Measurements from ENCODE around the gene NUP62CL.
"Not testable (repeated sequence)": the region's sequence is repeated elsewhere in the genome, so short reads cannot be mapped to it uniquely, and the experiment has no call there.

Gene NUP62CL

DNA sequence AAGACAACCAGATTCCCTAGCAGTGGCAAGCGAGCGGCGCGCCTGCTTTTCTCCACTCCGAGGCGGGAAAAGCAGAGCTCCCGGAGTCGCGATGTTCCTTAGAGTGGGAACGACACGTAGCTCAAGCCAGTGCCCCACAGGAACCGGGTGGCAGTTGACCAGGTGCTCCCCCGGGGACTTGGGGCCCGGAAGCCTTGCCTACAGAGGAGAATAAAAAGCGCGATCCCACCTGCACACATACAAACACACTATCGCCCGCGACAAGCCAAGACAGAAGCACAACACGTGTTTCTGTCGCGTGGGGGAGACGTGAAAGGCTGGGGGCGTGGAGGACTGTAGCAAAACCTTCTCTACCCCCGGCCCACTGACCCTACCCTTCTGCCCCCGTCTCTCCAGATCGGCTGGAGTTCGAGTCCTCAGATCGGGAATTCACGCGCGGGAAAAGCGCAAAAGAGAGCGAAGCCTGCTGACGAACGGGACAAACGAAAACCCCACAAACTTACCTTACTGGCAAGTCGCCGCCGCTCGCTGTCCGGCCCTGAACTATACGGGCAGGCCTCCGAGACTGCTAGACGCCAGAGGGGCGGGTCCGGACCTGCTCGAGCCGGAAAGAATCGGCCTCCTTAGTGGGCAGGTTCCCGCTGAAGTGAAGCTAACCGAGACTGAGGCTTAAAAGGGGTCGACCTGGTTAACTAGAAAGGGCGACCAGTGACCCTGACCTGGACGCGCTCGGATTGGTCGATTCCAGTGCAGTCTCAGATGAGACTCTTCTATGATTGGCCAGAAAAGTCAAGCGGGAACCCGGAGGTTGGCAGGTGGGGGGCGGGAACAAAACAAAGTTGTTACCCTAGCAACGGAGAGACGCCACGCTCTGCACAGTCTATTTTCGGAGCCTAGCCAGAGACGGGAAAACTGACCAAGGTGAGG, at the start of gene NUP62CL, which contains the start of gene DNAAF6:
Gene NUP62CL (minus strand): TSS at position 664 of the 927 bp plus-strand sequence. CDS start 31,287 bp downstream, outside the sequence.
Gene DNAAF6 (plus strand): TSS at position 842 of the 927 bp plus-strand sequence. CDS start 6,265 bp downstream, outside the sequence.
- Mint-ChIP-seq H3K4me1 (no peaks in the 10 kb centered on the region), H3K27ac (peak within 1 kb of the TSS; percentile 65), H3K36me3 (no peaks in the 10 kb centered on the region), H3K4me3 (peak within 1 kb of the TSS; percentile 78), H3K9me3 (no peaks in the 10 kb centered on the region), H3K27me3 (no peaks in the 10 kb centered on the region)
- peak; percentile 92 for ATAC-seq

GRCh38 chrX:107228486-107228819, 22.2 kb upstream of the NUP62CL start:
- no peaks in the 10 kb centered on the region for H3K27me3 Mint-ChIP-seq

DNA sequence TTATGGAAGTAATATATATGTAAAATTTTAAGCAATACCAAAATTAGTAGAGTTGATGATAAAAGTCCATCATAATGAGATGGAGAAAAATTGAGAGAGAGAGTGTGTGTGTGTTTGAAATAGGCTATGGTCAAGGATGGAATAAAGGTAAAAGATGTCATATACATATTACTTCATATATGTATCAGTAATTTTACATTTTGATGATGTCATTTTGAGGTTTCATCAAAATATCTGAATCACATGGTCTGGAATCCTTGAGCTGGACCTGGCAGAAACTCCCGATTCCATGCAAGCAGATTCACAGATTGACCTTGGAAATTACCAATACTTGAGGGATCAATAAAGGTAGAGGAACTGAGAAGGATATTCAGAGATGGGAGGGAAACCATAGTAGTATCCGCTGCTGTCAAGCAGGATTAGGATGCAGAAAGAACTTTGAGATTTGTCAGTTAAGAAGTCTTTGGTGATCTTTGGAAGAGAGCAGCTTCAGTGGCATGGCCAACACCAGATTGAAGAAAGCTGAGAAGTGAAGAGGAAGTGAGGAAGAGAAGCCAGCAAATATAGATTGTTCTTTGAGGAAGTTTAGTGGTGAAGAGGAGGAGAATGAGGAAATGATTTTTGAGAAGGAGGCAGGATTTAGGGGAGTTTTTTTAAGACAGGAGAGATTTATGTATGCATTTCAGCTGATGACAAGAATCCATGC, 21.7 kb upstream of the NUP62CL start:
- Mint-ChIP-seq H3K36me3 (no peaks in the 10 kb centered on the region), H3K27me3 (no peaks in the 10 kb centered on the region), H3K9me3 (no peaks in the 10 kb centered on the region), H3K4me3 (no peak overlapping the region), H3K4me1 (peaks cover 7% of the 10 kb centered on the region), H3K27ac (no peak overlapping the region)
- no peak for ATAC-seq

More at GRCh38 chrX:107228486-107228819, 22.2 kb upstream of the NUP62CL start:
- Mint-ChIP-seq H3K4me3 (no peak overlapping the region), H3K9me3 (no peaks in the 10 kb centered on the region), H3K4me1 (peaks cover 7% of the 10 kb centered on the region), H3K36me3 (no peaks in the 10 kb centered on the region), H3K27ac (no peak overlapping the region)
- ATAC-seq = no peak

DNA sequence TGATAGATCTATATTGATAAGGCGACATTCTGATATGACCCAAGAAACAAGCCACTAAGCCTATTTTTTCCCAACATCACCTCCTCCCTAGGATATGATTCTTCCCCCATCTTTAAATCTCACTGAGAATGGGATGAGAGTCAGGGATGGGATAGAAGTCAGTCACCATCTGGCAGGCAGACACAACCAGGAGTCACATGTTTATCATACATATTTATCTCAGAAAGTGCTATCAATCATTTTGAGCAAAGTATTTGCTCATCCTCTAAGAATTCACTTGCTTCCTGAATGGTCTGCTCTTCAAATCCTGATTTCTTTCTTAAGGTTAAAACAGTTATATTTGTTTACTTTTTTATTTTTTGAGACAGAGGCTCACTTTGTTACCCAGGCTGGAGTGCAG, 20.5 kb upstream of the NUP62CL start:
- Mint-ChIP-seq H3K27ac (no peak overlapping the region), H3K36me3 (no peaks in the 10 kb centered on the region), H3K4me3 (no peak overlapping the region), H3K27me3 (no peaks in the 10 kb centered on the region), H3K9me3 (no peaks in the 10 kb centered on the region), H3K4me1 (peaks cover 7% of the 10 kb centered on the region)
- no peak for ATAC-seq

GRCh38 chrX:107213477-107213876, 7.2 kb upstream of the NUP62CL start:
- no peaks in the 10 kb centered on the region for H3K36me3 Mint-ChIP-seq

GRCh38 chrX:107207943-107208342, 1.7 kb upstream of the NUP62CL start:
- H3K4me1 Mint-ChIP-seq = no peaks in the 10 kb centered on the region
- H3K27ac Mint-ChIP-seq = no peak overlapping the region
- no peaks in the 10 kb centered on the region for H3K27me3 Mint-ChIP-seq
- H3K36me3 Mint-ChIP-seq = no peaks in the 10 kb centered on the region
- ATAC-seq = no peak
- no peak overlapping the region for H3K4me3 Mint-ChIP-seq
- H3K9me3 Mint-ChIP-seq = no peaks in the 10 kb centered on the region

More at GRCh38 chrX:107213477-107213876, 7.2 kb upstream of the NUP62CL start:
- no peak for ATAC-seq
- H3K4me3 Mint-ChIP-seq = no peak overlapping the region
- no peaks in the 10 kb centered on the region for H3K4me1 Mint-ChIP-seq
- no peaks in the 10 kb centered on the region for H3K27me3 Mint-ChIP-seq
- no peaks in the 10 kb centered on the region for H3K9me3 Mint-ChIP-seq
- no peak overlapping the region for H3K27ac Mint-ChIP-seq

DNA sequence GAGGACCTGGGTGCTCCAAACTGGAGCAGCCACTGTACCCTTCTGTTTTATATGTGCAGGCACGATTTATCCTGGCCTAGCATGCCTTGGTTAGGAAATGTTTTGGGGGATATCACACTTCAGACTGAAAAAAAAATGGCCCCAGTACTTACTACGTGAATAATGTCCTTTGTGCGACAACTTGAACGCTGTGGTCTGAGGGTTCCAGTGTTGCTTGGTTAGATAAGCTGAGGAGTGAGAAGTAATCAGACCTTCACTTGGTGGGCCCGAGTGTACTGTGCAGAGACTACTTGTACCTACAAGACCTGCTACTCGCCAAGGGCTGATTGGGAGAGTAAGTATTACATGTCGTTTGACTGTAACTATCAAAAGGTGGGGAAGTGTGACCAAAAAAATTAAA, 856 bp upstream of the NUP62CL start:
- H3K27ac Mint-ChIP-seq = no peak overlapping the region
- no peaks in the 10 kb centered on the region for H3K9me3 Mint-ChIP-seq
- H3K4me3 Mint-ChIP-seq = no peak overlapping the region
- no peaks in the 10 kb centered on the region for H3K4me1 Mint-ChIP-seq
- no peak for ATAC-seq
- H3K27me3 Mint-ChIP-seq = no peaks in the 10 kb centered on the region
- no peaks in the 10 kb centered on the region for H3K36me3 Mint-ChIP-seq

GRCh38 chrX:107206697-107207065, 448 bp upstream of the NUP62CL start:
- no peak overlapping the region for H3K27ac Mint-ChIP-seq
- no peak for ATAC-seq
- no peaks in the 10 kb centered on the region for H3K27me3 Mint-ChIP-seq
- no peaks in the 10 kb centered on the region for H3K4me1 Mint-ChIP-seq
- no peaks in the 10 kb centered on the region for H3K9me3 Mint-ChIP-seq
- H3K4me3 Mint-ChIP-seq = peak overlapping the region; percentile 78
- no peaks in the 10 kb centered on the region for H3K36me3 Mint-ChIP-seq

GRCh38 chrX:107204068-107204605, 2.1 kb downstream of the NUP62CL start:
- no peak for ATAC-seq
- no peaks in the 10 kb centered on the region for H3K4me1 Mint-ChIP-seq
- no peaks in the 10 kb centered on the region for H3K27me3 Mint-ChIP-seq
- no peak overlapping the region for H3K4me3 Mint-ChIP-seq
- H3K36me3 Mint-ChIP-seq = no peaks in the 10 kb centered on the region
- no peaks in the 10 kb centered on the region for H3K9me3 Mint-ChIP-seq
- H3K27ac Mint-ChIP-seq = no peak overlapping the region

DNA sequence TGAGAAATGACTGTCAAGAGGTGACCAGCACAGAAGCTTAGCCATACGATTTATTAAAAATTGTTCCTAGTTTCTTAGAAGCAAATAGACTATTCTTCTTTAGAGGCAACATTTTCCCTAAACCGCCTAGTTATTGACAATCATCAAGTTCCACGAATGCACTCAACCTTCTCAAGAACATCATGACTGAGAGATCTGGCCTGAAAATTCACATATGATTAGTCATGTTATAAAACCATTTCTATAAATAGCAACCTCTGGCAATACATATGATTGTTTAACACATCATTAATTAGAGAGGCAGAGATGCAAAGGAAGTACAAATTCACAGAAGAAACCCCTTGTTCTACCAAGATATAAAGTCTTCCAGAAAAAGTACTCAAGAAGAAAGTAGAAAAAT, 6.7 kb downstream of the NUP62CL start:
- no peak for ATAC-seq
- Mint-ChIP-seq H3K27me3 (no peaks in the 10 kb centered on the region), H3K36me3 (no peaks in the 10 kb centered on the region)

DNA sequence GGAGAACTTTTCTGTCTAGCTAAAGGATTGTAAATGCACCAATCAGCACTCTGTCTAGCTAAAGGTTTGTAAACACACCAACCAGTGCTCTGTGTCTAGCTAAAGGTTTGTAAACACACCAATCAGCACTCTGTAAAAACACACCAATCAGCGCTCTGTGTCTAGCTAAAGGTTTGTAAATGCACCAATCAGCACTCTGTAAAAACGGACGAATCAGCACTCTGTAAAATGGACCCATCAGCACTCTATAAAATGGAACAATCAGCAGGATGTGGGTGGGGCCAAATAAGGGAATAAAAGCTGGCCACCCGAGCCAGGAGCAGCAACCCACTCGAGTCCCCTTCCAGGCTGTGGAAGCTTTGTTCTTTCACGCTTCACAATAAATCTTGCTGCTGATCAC, 8.2 kb downstream of the NUP62CL start:
- not testable (repeated sequence) for H3K4me1 Mint-ChIP-seq, H3K4me3 Mint-ChIP-seq, H3K9me3 Mint-ChIP-seq, ATAC-seq, H3K27me3 Mint-ChIP-seq, H3K27ac Mint-ChIP-seq, H3K36me3 Mint-ChIP-seq

More for the DNA sequence above, 6.7 kb downstream of the NUP62CL start:
- Mint-ChIP-seq H3K4me1 (no peaks in the 10 kb centered on the region), H3K27ac (no peak overlapping the region), H3K4me3 (no peak overlapping the region), H3K9me3 (no peaks in the 10 kb centered on the region)

DNA sequence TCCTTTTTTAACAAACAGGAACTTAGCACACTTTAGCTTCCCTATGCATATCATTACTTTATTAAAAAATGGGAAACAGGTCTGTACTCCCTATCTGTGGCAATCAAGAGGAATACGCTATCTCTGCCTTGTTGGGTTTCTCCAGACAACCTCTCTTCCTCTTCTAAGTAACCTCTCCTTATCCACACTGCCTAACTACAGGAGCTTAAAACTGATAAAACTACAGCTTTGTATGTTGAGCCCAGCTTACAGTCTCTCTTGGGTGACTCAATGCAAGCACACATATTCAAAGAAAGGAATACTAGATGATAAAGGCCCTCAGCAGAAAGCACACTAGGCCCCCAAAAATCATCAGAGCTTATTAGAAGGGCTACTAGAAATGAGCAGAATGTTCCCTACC, 8.9 kb downstream of the NUP62CL start:
- Mint-ChIP-seq H3K27me3 (no peaks in the 10 kb centered on the region), H3K36me3 (no peaks in the 10 kb centered on the region), H3K27ac (no peak overlapping the region), H3K4me1 (no peaks in the 10 kb centered on the region), H3K4me3 (no peak overlapping the region), H3K9me3 (no peaks in the 10 kb centered on the region)
- ATAC-seq = no peak

DNA sequence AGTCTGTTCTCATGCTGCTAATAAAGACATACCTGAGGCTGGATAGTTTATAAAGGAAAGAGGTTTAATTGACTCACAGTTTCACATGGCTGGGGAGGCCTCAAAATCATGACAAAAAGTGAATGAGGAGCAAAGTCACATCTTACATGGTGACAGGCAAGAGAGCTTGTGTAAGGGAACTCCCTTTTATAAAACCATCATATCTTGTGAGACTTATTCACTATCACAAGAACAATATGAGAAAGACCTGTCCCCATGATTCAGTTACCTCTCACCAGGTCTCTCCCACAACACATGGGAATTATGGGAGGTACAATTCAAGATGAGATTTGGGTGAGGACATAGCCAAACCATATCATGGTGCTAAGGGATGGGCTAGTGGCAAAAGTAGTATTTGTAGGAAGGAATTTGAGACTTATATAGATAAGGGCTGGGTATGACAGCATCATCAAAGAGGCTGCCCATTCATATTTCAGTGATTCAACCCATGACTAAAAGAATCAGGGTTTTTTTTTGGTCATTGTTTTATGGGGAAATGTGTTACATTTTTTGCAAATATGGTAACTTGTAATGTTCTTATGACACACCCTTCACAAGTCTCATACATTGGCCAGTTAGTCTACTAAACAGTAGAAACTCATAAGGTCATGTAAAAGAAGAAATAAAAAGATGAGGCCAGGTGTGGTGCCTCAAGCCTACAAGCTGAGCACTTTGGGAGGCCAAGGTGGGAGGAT, 34.7 kb downstream of the NUP62CL start:
- H3K9me3 Mint-ChIP-seq = no peaks in the 10 kb centered on the region
- no peak overlapping the region for H3K27ac Mint-ChIP-seq
- no peaks in the 10 kb centered on the region for H3K4me1 Mint-ChIP-seq
- no peak for ATAC-seq
- no peaks in the 10 kb centered on the region for H3K36me3 Mint-ChIP-seq
- no peaks in the 10 kb centered on the region for H3K27me3 Mint-ChIP-seq
- H3K4me3 Mint-ChIP-seq = no peak overlapping the region

GRCh38 chrX:107168712-107169111, 37.5 kb downstream of the NUP62CL start:
- Mint-ChIP-seq H3K36me3 (no peaks in the 10 kb centered on the region), H3K4me3 (no peak overlapping the region), H3K27me3 (no peaks in the 10 kb centered on the region), H3K9me3 (no peaks in the 10 kb centered on the region), H3K27ac (no peak overlapping the region), H3K4me1 (no peaks in the 10 kb centered on the region)
- no peak for ATAC-seq

GRCh38 chrX:107168257-107168656, 38.0 kb downstream of the NUP62CL start:
- Mint-ChIP-seq H3K9me3 (no peaks in the 10 kb centered on the region), H3K27ac (no peak overlapping the region), H3K4me3 (no peak overlapping the region), H3K36me3 (no peaks in the 10 kb centered on the region), H3K4me1 (no peaks in the 10 kb centered on the region), H3K27me3 (no peaks in the 10 kb centered on the region)
- ATAC-seq = no peak

All from stimulated activated memory B cell treated with anti-CD40 and anti-IgM and Interleukin-4, amounts not matched to agents 10 μg/mL and 1 μg/mL and 100 μg/mL, for 72 hours (primary cell).